ENCODE data around the gene GTPBP6.

GTPBP6 gene

GRCh38 chrX:357035-357692 is 38.6 kb upstream of the GTPBP6 start:
- Histone ChIP-seq H2BK5ac (ENCODE audit: low read length) (no peak overlapping the region), H3K18ac (ENCODE audit: low read length) (no peak overlapping the region), H4K8ac (ENCODE audit: low read depth, low read length) (no peak overlapping the region), H4K5ac (ENCODE audit: low read length) (no peak overlapping the region), H3K36me3 (ENCODE audit: control insufficient read depth, insufficient read depth, low read length) (no peaks in the 10 kb centered on the region), H3K4me1 (ENCODE audit: control insufficient read depth, low read depth, low read length) (no peaks in the 10 kb centered on the region), H3K4me2 (ENCODE audit: low read length) (no peak overlapping the region), H3K23ac (ENCODE audit: low read length) (no peak overlapping the region), H3K27ac (ENCODE audit: low read depth, low read length) (no peak overlapping the region), H3K4me3 (ENCODE audit: low read length) (no peak overlapping the region), H3K56ac (ENCODE audit: low read length) (no peak overlapping the region), H3K4ac (ENCODE audit: low read depth, low read length) (no peak overlapping the region), H2BK120ac (ENCODE audit: low read depth, low read length) (no peak overlapping the region), H3K79me2 (ENCODE audit: control insufficient read depth, insufficient read depth, low read length) (no peaks in the 10 kb centered on the region), H3K79me1 (ENCODE audit: low read length) (peaks cover 4% of the 10 kb centered on the region), H3K27me3 (ENCODE audit: insufficient read depth, low read length, poor library complexity) (no peaks in the 10 kb centered on the region), H3K9ac (ENCODE audit: low read length) (no peak overlapping the region), H2BK15ac (replicated peaks; ENCODE audit: low read depth) (no peak overlapping the region), H2AK5ac (ENCODE audit: low read length) (no peak overlapping the region)
- no peak for DNase-seq
- WGBS (ENCODE audit: extremely low coverage, insufficient coverage, low lambda C conversion rate) = no CpG with 5 or more reads among the region's 14 CpGs

GRCh38 chrX:356385-357034 is 37.9 kb upstream of the GTPBP6 start:
- DNase-seq = no peak
- Histone ChIP-seq H3K27me3 (ENCODE audit: insufficient read depth, low read length, poor library complexity) (no peaks in the 10 kb centered on the region), H4K5ac (ENCODE audit: low read length) (no peak overlapping the region), H3K4me1 (ENCODE audit: control insufficient read depth, low read depth, low read length) (no peaks in the 10 kb centered on the region), H3K23ac (ENCODE audit: low read length) (no peak overlapping the region), H3K27ac (ENCODE audit: low read depth, low read length) (no peak overlapping the region), H2BK120ac (ENCODE audit: low read depth, low read length) (no peak overlapping the region), H3K36me3 (ENCODE audit: control insufficient read depth, insufficient read depth, low read length) (no peaks in the 10 kb centered on the region), H3K56ac (ENCODE audit: low read length) (no peak overlapping the region), H3K4me2 (ENCODE audit: low read length) (no peak overlapping the region), H2BK15ac (replicated peaks; ENCODE audit: low read depth) (no peak overlapping the region), H2AK5ac (ENCODE audit: low read length) (no peak overlapping the region), H3K4me3 (ENCODE audit: low read length) (no peak overlapping the region), H3K4ac (ENCODE audit: low read depth, low read length) (no peak overlapping the region), H3K18ac (ENCODE audit: low read length) (no peak overlapping the region), H3K79me2 (ENCODE audit: control insufficient read depth, insufficient read depth, low read length) (no peaks in the 10 kb centered on the region), H4K8ac (ENCODE audit: low read depth, low read length) (no peak overlapping the region), H3K79me1 (ENCODE audit: low read length) (peaks cover 4% of the 10 kb centered on the region), H3K9ac (ENCODE audit: low read length) (no peak overlapping the region), H2BK5ac (ENCODE audit: low read length) (no peak overlapping the region)
- WGBS (ENCODE audit: extremely low coverage, insufficient coverage, low lambda C conversion rate) = no CpG with 5 or more reads among the region's 17 CpGs

GRCh38 chrX:355329-356050 is 36.9 kb upstream of the GTPBP6 start:
- Histone ChIP-seq H3K27me3 (ENCODE audit: insufficient read depth, low read length, poor library complexity) (no peaks in the 10 kb centered on the region), H2BK5ac (ENCODE audit: low read length) (no peak overlapping the region), H3K4ac (ENCODE audit: low read depth, low read length) (no peak overlapping the region), H3K4me2 (ENCODE audit: low read length) (no peak overlapping the region), H2AK5ac (ENCODE audit: low read length) (no peak overlapping the region), H4K8ac (ENCODE audit: low read depth, low read length) (no peak overlapping the region), H3K79me2 (ENCODE audit: control insufficient read depth, insufficient read depth, low read length) (no peaks in the 10 kb centered on the region), H3K18ac (ENCODE audit: low read length) (no peak overlapping the region), H3K79me1 (ENCODE audit: low read length) (peaks cover 4% of the 10 kb centered on the region), H3K4me3 (ENCODE audit: low read length) (no peak overlapping the region), H3K36me3 (ENCODE audit: control insufficient read depth, insufficient read depth, low read length) (no peaks in the 10 kb centered on the region), H3K56ac (ENCODE audit: low read length) (no peak overlapping the region), H2BK120ac (ENCODE audit: low read depth, low read length) (no peak overlapping the region), H3K4me1 (ENCODE audit: control insufficient read depth, low read depth, low read length) (no peaks in the 10 kb centered on the region), H3K9ac (ENCODE audit: low read length) (no peak overlapping the region), H3K27ac (ENCODE audit: low read depth, low read length) (no peak overlapping the region), H3K23ac (ENCODE audit: low read length) (no peak overlapping the region), H2BK15ac (replicated peaks; ENCODE audit: low read depth) (no peak overlapping the region), H4K5ac (ENCODE audit: low read length) (no peak overlapping the region)
- DNase-seq = no peak
- no CpG with 5 or more reads among the region's 35 CpGs for WGBS (ENCODE audit: extremely low coverage, insufficient coverage, low lambda C conversion rate)

- WGBS (ENCODE audit: extremely low coverage, insufficient coverage, low lambda C conversion rate) = no CpG with 5 or more reads among the region's 39 CpGs
- no peak overlapping the region for H3K4ac ChIP-seq (ENCODE audit: low read depth, low read length)
Observed at GRCh38 chrX:353566-354535, 35.3 kb upstream of the GTPBP6 start.

GRCh38 chrX:352582-353314 is 34.2 kb upstream of the GTPBP6 start:
- H4K8ac ChIP-seq (ENCODE audit: low read depth, low read length) = no peak overlapping the region
- H3K79me2 ChIP-seq (ENCODE audit: control insufficient read depth, insufficient read depth, low read length) = no peaks in the 10 kb centered on the region
- no peak overlapping the region for H3K4me3 ChIP-seq (ENCODE audit: low read length)
- H3K4me2 ChIP-seq (ENCODE audit: low read length) = no peak overlapping the region
- H3K4ac ChIP-seq (ENCODE audit: low read depth, low read length) = no peak overlapping the region
- no peak overlapping the region for H3K18ac ChIP-seq (ENCODE audit: low read length)
- no peak overlapping the region for H2BK120ac ChIP-seq (ENCODE audit: low read depth, low read length)
- no peak overlapping the region for H3K23ac ChIP-seq (ENCODE audit: low read length)
- H4K5ac ChIP-seq (ENCODE audit: low read length) = no peak overlapping the region
- DNase-seq = no peak
- no CpG with 5 or more reads among the region's 39 CpGs for WGBS (ENCODE audit: extremely low coverage, insufficient coverage, low lambda C conversion rate)
- H3K4me1 ChIP-seq (ENCODE audit: control insufficient read depth, low read depth, low read length) = no peaks in the 10 kb centered on the region
- no peak overlapping the region for H2BK15ac ChIP-seq (replicated peaks; ENCODE audit: low read depth)
- H3K27ac ChIP-seq (ENCODE audit: low read depth, low read length) = no peak overlapping the region
- H3K79me1 ChIP-seq (ENCODE audit: low read length) = peaks cover 8% of the 10 kb centered on the region
- H3K36me3 ChIP-seq (ENCODE audit: control insufficient read depth, insufficient read depth, low read length) = no peaks in the 10 kb centered on the region
- no peak overlapping the region for H3K56ac ChIP-seq (ENCODE audit: low read length)
- H3K27me3 ChIP-seq (ENCODE audit: insufficient read depth, low read length, poor library complexity) = no peaks in the 10 kb centered on the region
- H3K9ac ChIP-seq (ENCODE audit: low read length) = no peak overlapping the region
- no peak overlapping the region for H2AK5ac ChIP-seq (ENCODE audit: low read length)
- H2BK5ac ChIP-seq (ENCODE audit: low read length) = no peak overlapping the region

More at GRCh38 chrX:353566-354535, 35.3 kb upstream of the GTPBP6 start:
- H3K4me2 ChIP-seq (ENCODE audit: low read length) = no peak overlapping the region
- H3K27me3 ChIP-seq (ENCODE audit: insufficient read depth, low read length, poor library complexity) = no peaks in the 10 kb centered on the region
- DNase-seq = no peak
- H3K36me3 ChIP-seq (ENCODE audit: control insufficient read depth, insufficient read depth, low read length) = no peaks in the 10 kb centered on the region
- no peak overlapping the region for H2BK120ac ChIP-seq (ENCODE audit: low read depth, low read length)
- no peak overlapping the region for H3K56ac ChIP-seq (ENCODE audit: low read length)
- H3K9ac ChIP-seq (ENCODE audit: low read length) = no peak overlapping the region
- no peak overlapping the region for H3K4me3 ChIP-seq (ENCODE audit: low read length)
- H3K23ac ChIP-seq (ENCODE audit: low read length) = no peak overlapping the region
- H3K27ac ChIP-seq (ENCODE audit: low read depth, low read length) = no peak overlapping the region
- H3K79me2 ChIP-seq (ENCODE audit: control insufficient read depth, insufficient read depth, low read length) = no peaks in the 10 kb centered on the region
- peaks cover 6% of the 10 kb centered on the region for H3K79me1 ChIP-seq (ENCODE audit: low read length)
- H4K5ac ChIP-seq (ENCODE audit: low read length) = no peak overlapping the region
- no peak overlapping the region for H2BK5ac ChIP-seq (ENCODE audit: low read length)
- H3K4me1 ChIP-seq (ENCODE audit: control insufficient read depth, low read depth, low read length) = no peaks in the 10 kb centered on the region
- no peak overlapping the region for H2AK5ac ChIP-seq (ENCODE audit: low read length)
- no peak overlapping the region for H3K18ac ChIP-seq (ENCODE audit: low read length)
- H2BK15ac ChIP-seq (replicated peaks; ENCODE audit: low read depth) = no peak overlapping the region
- no peak overlapping the region for H4K8ac ChIP-seq (ENCODE audit: low read depth, low read length)
